HFF-Myc (cell line): ENCODE measurements around the gene PDP2.
A peak's percentile ranks its signal among the peaks of the same experiment; 100 is the strongest.
"Not testable (repeated sequence)": the region's sequence is repeated elsewhere in the genome, so short reads cannot be mapped to it uniquely, and the experiment has no call there.

Source experiments
- DNase-seq: peaks from one replicate; pipeline ENCODE4 v3.0.0-alpha.2; 2011; ENCODE audit warnings: low read depth; ENCODE audit errors: extremely low read depth
- H3K4me3 ChIP-seq: replicated peaks from 2 replicates; pipeline ENCODE4 v1.5.1; 2011; ENCODE audit warnings: low read depth, mild to moderate bottlenecking, control low read depth, low read length
- TF ChIP-seq, protein P1 (sequence below): IDR thresholded peaks from 2 replicates; pipeline ENCODE4 v1.5.1; 2012; ENCODE audit warnings: mild to moderate bottlenecking, low read depth, low read length, control low read depth; ENCODE audit errors: missing control alignments

PDP2 gene

DNA sequence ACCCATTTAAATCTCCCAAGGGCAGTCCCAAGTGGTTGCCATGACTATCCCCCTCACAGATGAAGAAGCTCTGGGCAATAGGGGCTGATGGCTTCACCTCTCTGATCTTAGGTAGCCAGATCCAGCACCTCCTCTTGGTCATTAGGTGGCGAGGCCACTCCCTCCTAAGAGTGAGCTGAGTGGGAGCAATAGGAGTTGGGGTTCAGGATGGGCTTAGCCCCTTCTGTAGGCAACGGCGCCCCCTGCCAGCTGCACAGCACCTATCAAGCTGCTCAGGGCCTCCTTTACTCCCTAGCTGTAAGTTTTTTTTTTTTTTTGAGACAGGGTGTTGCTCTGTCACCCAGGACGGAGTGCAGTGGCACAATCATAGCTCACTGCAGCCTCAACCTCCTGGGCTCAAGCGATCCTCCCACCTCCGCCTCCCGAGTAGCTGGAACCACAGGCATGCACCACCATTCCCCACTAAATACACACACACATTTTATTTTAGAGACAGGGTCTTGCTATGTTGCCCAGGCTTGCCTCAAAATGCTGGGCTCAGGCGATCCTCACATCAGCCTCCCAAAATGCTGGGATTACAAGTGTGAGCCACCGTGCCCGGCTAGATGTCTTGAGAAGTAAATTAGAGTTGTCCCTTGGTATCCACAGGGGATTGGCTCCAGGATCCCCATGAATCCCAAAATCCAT, 48.5 kb downstream of the PDP2 start:
- no peak for DNase-seq
- no peak overlapping the region for H3K4me3 ChIP-seq
- TF ChIP-seq, protein P1, sequence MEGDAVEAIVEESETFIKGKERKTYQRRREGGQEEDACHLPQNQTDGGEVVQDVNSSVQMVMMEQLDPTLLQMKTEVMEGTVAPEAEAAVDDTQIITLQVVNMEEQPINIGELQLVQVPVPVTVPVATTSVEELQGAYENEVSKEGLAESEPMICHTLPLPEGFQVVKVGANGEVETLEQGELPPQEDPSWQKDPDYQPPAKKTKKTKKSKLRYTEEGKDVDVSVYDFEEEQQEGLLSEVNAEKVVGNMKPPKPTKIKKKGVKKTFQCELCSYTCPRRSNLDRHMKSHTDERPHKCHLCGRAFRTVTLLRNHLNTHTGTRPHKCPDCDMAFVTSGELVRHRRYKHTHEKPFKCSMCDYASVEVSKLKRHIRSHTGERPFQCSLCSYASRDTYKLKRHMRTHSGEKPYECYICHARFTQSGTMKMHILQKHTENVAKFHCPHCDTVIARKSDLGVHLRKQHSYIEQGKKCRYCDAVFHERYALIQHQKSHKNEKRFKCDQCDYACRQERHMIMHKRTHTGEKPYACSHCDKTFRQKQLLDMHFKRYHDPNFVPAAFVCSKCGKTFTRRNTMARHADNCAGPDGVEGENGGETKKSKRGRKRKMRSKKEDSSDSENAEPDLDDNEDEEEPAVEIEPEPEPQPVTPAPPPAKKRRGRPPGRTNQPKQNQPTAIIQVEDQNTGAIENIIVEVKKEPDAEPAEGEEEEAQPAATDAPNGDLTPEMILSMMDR = peak; percentile 46

DNA sequence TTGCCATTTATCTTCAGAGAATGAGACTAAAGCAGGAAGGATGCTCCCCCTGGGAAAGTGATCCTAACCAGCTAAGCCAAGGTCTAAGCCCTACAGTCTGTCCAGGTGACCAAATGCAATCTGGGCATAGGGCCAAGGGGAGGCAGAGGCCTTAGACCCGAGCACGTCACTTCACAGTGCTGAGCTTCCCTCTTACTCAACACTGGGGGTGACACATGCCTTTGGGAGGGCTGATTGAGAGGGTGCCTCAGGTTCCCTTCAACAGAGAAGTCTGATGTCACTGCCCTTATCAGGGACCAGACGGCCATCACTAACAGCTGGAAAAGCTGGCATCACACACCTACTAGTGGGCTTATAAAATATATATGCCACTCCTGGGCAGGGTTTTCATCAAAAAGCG, 49.9 kb downstream of the PDP2 start:
- DNase-seq = no peak
- no peak overlapping the region for H3K4me3 ChIP-seq
- TF ChIP-seq, protein P1 = no peak

DNA sequence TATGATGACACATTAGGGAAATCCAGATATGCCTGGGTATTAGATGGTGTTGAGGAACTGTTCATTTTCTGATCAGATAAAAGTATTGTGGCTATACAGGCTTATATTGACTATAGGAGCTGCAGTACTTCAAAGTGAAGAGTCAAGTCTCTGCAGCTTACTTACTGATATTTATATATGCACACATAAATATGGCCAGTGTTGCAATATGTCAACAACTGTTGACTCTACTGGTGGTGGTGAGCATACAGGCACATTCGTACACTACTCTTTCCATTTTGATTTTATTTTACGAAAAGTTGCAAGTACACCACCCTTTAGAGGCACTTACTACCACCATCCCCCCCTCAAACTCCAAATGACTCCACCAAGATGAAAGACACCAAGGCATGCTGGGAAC, 51.4 kb downstream of the PDP2 start:
- DNase-seq = no peak
- TF ChIP-seq, protein P1 = no peak
- H3K4me3 ChIP-seq = no peak overlapping the region

DNA sequence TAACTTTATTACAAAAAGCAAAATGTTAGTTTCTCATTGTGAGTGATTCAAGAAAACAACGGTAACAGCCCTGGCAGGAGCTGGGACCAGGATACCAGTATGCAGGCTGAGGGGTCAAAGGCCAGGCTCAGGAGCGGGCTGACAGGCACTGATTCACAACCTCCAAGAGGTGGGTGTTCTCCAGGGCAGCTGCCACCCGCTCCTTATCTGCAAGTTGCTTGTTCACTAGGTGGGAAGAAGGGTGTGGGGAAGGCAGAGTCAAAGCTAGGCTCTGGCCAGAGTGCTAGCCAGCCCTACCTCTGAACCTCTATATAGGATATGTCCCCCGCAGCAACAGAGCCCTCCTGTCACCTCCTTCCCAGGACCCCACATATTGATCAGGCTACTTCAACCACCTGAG, 51.8 kb downstream of the PDP2 start:
- DNase-seq = no peak
- no peak overlapping the region for H3K4me3 ChIP-seq
- TF ChIP-seq, protein P1 = no peak

DNA sequence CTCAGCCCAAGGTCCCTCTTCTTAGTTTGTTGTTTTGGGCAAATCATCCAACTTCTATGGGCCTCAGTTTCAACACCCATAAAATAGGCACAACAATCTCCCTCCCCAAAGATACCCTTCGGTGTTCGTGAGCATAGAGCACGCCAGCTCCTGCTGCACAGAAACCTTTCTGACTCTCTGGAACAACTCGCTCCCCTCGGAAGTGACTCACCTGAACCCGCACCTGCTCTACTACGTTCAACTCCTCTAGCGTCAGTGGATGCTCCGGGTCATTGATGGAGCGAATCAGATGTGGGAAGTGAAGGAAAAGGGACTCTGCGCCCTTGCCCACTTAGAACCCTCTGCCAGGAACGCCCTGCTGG, 53.4 kb downstream of the PDP2 start:
- TF ChIP-seq, protein P1 = no peak
- H3K4me3 ChIP-seq = peak overlapping the region; percentile 94
- no peak for DNase-seq

DNA sequence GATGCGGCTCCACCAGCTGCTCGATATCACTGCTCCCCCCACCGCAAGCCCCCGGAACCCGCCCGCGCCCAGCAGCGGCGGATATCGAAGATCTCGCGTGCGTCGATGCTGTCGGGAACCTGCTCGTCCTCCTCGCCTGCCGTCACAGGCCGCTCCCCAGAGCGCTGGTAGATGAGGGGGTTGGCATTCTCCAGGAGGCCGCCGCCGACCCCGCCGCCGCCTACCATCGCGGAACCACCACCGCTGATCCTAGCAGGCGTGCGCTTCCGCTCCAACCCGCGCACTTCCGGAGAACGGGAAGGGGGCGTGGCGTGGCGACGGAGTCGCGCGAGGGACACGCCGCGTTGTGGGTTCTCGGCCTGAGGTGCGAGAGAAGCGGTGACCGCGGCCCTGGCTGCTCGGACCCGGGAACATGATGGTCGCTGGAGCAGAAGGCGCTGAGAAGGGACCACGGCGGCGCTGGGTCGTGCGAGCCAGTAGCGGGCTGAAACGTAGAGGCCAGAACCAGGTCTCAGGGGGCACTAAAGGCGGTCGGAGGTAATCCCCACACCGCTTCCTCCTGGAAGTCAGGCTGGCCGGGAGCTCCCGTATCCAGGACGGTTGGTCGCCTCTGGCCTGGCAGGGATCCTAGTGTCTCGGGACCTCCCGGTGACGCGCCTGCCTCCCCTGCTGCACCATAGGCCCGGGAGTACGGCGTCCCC, 54.0 kb downstream of the PDP2 start, which contains the start of gene CIAO2B:
Gene CIAO2B (minus strand): TSS at position 265 of the 701 bp plus-strand sequence. CDS start 38 bp downstream, at position 227.
- peak within 1 kb of the TSS; percentile 94 for H3K4me3 ChIP-seq
- peak; percentile 39 for DNase-seq
- TF ChIP-seq, protein P1 = no peak

DNA sequence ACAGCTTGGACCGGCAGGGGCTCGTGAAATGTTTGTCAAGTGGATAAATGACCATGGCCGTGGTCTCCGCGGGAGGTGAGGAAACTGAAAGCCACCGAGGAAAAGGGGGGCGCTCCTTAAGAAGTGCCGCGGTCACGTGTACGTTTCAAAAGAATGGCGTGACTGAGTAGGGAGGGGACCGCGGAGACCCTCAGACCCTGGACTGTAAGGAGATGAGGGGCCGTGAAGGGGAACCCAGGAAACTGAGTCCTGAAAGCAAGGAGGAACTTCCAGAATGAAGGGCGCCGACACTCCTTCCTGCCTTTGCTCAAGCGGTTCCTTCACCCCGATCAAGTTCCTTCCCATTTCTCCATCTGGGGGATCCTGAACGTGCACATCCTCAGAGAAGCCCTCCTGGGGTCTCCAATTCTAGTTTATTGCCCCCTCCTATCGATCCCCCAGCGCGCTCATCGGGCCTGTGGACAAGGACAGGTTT, 54.6 kb downstream of the PDP2 start:
- not testable (repeated sequence) for DNase-seq
- peak overlapping the region; percentile 94 for H3K4me3 ChIP-seq
